ENCODE results near the gene TCP1.

TCP1 gene

GRCh38 chr6:159831373-159831679, 41.9 kb upstream of the TCP1 start:
- TF ChIP-seq CTCF (IDR thresholded peaks at IDR 0.05): no peak

GRCh38 chr6:159830501-159831372, 41.3 kb upstream of the TCP1 start:
- TF ChIP-seq CTCF (IDR thresholded peaks at IDR 0.05): no peak

- no peak for TF ChIP-seq CTCF (IDR thresholded peaks at IDR 0.05)
Observed at GRCh38 chr6:159829526-159829925, 40.1 kb upstream of the TCP1 start.

GRCh38 chr6:159828074-159828473, 38.7 kb upstream of the TCP1 start:
- TF ChIP-seq CTCF (IDR thresholded peaks at IDR 0.05): no peak

GRCh38 chr6:159826968-159827647, 37.7 kb upstream of the TCP1 start:
- TF ChIP-seq CTCF (IDR thresholded peaks at IDR 0.05): no peak

- TF ChIP-seq CTCF (IDR thresholded peaks at IDR 0.05): no peak
Observed at GRCh38 chr6:159826004-159826403, 36.6 kb upstream of the TCP1 start.

- TF ChIP-seq CTCF (IDR thresholded peaks at IDR 0.05): no peak
Observed at GRCh38 chr6:159823953-159824352, 34.6 kb upstream of the TCP1 start.

Measured in LNCAP (cell line).